Myocyte (in vitro differentiated cells): ENCODE data around the gene TSPAN15. TPM values are rescaled to one million over a fixed set of nuclear protein-coding genes. Genes with fewer than 3 reads are reported as not detected.

ENCODE experiments used
- DNase-seq: peaks from one replicate; pipeline ENCODE4 v3.0.0-alpha.2; 2012; ENCODE audit warnings: low read depth
- total RNA-seq: library from RNA; depleted of rRNA; stranded (reverse); fragments of >200 nt; gene quantifications from 2 replicates; pipeline ENCODE4 v1.2.3, GENCODE V29; 2014

Gene TSPAN15
- total RNA-seq, 1 donor from 2014 or later, result 5.5 TPM

DNA sequence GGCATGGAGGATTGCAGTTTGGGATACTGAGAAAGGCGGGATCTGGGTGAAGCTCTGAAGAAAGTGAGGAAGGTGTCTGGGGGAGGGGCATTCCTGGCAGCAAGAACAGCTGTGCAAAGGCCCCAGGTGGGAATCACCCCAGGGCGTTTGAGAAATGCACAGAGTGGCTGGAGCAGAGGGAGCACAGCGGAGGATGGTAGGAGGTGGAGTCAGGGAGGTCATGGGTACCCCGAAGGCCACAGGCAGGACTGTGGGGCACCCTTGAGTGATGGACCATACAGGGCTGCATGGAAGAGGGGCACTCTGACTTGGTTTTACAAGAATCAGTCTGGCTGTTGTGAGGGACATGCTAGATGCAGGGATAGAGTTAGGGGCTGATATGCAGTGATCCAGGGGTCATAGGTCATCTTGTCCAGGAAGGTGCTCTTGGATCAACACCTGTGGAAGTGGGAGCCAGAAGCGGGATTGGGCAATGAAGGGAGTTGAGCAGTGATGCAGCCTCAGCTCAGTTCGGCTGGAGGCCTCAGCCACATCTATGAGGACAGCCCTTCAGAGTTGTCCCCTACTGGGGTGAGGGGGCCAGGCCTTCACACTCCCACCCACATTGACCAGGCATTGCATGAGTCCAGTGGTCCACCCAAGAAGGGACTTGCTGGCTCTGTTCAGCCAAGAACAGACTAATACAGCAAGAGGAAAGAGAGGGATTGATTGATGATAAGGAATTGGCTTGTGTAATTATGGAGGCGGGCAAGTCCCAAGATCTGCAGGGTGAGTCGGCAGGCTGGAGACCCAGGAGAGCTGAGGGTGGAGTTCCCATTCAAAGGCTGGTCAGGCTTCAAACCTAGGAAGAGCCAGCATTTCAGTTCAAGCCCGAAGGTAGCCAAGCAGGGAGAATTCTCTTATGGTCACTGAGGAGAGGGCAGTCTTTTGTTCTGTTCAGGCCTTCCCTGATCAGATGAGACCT, 48.7 kb downstream of the TSPAN15 start:
- no peak for DNase-seq

DNA sequence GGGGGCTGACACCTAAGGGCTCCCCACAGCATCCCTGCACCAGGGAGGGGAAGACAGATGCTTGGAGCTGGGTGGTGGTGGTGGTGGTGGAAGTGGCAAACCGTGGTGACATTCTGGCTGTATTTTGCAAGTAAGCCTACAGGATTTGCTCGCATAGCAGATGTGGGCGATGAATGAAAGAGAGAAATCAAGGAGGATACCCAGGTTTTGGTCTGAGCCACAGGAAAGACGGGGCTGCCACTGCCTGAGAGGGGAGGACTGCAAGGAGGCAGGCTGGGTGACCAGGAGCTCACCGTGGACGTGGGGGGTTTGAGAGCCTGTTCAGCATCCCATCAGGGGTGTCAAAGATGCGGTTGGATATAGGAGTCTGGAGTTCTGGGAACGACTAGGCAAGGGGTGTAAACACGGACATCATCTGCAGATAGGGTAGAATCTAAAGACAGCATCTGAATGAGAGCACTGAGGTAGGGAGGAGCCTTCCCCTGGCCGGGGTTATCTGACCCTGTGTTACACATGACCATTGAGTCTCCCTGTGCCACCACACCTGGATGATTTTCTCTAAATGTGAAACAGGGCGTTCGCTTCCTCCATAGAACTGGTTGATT, 49.7 kb downstream of the TSPAN15 start:
- DNase-seq, result no peak

GRCh38 chr10:69501657-69502056, 50.4 kb downstream of the TSPAN15 start:
- DNase-seq, result no peak

- no peak for DNase-seq
Measured at GRCh38 chr10:69502589-69502988, 51.3 kb downstream of the TSPAN15 start.

DNA sequence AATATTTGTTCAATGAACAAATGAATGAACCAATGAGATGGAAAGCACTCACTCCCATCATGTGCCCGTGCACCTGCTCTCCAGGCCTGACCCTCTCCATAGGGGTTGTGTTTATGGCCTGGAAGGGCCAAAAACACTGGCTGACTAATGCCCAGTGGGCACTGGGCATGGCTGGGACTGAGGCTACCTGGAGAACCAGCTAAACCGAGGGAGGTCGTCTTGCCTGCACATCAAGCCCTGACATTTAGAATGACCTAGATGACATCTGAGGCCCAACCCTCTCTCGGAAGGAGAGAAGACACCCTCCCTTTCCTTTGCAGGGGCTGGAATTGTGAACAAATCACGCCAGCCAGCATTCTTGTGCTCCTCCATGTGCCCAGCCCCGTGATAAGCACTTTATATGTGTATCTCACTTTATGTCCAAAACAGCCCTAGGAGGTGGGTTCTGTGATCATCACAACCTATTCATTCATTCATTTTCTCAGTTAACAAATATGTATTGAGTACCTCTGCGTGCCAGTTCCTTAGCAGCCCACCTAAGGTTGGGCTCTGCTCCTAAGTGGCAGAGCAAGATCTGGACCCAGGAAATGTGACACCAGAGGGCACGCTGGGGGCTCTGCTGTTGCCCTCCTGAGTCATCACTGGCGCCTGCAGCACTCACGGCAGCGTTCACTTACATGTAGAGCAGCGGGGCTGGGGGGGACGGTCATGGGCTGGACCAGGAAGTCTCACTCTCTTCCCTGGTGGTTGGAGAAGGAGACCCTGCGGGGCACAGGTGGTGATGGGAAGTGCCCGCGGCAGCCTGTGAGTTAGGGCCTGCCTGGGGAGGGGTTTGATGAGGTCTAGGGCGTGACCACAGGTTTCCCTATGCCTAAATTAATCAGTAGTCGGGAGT, 52.0 kb downstream of the TSPAN15 start:
- DNase-seq, result no peak

DNA sequence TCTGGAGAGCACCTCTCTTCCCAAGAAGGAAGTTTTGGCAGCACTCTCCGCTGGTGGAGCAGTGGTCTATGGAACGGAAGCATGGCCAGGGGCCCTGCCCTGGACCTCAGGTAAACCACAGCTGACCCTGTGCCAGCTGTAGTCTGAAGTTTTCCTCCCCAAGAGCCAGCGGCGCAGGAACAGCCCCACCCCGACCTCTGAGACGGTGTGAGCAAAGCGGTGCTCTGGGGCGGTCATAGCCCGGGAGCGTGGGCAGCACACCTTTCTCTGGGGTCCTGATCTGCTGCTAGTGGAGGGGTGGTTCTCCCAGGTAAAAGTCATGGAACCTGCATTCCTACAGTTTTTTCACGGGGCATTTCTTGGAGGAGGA, 52.6 kb downstream of the TSPAN15 start:
- no peak for DNase-seq

DNA sequence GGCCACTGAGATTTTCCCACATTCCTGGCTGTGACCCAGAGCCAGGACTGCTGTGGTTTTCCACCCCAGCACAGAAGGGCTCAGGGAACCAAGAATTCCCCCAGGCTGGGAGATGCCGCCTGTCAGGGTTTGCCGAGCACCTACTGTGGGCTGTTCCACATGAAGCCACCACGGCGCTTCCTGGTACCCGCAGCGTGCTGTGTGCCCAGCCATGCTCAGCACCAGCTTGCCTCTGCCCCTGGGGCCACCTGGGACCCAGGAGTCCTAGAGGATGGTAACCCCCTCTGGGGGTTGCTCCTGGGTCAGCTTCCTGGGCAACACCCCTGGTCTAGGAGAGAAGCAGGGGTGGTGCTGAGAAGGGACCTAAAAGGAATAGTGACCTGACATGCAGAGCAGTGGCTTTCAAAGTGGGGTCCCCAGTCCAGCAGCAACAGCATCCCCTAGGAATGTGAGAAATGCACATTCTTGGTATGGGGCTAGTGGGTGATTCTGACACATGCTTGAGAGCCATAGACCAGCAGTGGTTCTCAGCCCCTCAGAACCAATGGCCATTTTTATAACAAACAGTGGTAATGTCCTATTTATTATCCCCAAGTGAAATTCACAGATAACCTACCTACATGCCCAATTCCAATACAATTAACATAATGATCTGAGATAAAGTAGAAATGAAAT, 53.4 kb downstream of the TSPAN15 start:
- no peak for DNase-seq

DNA sequence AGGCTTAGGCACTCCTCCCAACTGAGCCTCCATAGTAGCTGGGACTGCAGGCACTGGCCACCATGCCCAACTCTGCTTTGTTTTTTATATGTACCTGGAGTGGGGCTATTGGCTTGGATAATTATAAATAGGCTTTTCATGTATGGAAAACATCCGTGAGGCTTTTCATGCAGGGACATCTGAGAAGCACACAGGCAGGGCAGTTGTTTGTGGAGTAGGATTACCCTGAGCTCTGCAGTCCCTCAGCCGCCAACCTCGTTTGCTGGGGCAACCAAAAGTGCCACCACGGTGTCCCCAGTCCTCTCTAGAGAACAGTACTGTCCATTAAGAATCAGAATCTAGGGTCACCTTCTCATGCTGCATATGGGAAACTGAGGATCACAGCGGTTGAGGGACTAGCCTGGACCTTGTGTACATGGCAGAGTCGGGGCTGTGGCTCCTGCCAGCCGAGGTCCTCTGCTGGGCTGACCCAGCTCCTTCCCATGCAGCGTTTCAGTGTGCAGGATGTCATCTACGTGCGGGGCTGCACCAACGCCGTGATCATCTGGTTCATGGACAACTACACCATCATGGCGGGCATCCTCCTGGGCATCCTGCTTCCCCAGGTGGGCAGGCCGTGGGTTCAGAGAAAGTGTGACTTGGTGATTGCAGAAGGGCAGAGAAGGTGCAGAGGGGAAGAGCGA, 54.5 kb downstream of the TSPAN15 start:
- no peak for DNase-seq

DNA sequence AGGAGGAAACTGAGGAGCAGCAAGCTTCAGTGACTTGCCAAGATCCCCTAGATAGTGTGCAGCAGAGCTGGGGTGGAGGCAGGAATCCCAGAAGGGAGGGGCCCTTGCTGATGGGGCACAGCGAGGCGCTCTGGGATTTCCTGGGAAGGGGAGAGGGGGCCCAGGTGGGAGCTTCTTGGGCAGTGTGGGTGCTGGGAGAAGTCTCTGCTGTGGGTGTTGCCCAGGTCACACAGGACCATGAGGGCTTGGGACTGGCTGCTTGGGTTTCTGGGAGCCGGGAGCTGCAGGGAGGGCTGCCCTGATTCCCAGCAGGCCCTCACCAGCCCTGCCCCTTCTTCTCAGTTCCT, 55.2 kb downstream of the TSPAN15 start:
- no peak for DNase-seq

DNA sequence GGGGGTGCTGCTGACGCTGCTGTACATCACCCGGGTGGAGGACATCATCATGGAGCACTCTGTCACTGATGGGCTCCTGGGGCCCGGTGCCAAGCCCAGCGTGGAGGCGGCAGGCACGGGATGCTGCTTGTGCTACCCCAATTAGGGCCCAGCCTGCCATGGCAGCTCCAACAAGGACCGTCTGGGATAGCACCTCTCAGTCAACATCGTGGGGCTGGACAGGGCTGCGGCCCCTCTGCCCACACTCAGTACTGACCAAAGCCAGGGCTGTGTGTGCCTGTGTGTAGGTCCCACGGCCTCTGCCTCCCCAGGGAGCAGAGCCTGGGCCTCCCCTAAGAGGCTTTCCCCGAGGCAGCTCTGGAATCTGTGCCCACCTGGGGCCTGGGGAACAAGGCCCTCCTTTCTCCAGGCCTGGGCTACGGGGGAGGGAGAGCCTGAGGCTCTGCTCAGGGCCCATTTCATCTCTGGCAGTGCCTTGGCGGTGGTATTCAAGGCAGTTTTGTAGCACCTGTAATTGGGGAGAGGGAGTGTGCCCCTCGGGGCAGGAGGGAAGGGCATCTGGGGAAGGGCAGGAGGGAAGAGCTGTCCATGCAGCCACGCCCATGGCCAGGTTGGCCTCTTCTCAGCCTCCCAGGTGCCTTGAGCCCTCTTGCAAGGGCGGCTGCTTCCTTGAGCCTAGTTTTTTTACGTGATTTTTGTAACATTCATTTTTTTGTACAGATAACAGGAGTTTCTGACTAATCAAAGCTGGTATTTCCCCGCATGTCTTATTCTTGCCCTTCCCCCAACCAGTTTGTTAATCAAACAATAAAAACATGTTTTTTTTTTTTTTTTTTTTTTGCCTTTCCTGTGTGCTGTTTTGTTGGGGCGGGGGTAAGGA, 55.8 kb downstream of the TSPAN15 start:
- no peak for DNase-seq

DNA sequence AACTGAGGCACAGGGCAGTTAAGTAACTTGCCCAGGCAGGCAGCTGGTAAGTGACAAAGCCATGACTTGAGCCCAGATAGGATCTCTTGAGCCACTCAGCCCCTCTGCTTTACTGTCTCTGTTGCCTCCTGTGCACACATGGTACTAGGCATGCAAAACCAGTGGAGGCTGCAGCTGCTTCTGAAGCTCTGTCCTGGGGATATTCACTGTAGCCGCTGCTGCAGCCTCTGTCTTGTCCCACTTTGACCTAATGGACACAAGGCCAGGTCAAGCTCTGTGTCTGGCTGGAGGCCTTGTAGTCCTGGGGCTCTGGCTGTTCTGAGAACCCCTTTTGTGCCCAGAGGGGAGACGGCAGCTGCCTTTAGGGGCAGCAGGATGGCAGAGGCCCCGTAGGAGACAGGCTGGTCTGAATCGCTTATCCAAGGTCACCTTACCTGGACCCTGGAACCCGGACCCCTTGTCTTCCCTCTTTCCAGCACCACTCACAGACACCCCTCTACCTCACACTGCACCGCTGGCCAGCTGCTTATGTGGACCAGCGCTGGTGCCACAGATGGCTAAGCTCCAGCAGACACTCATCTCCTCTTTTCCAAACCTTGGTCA, 57.6 kb downstream of the TSPAN15 start:
- DNase-seq, result no peak

- no peak for DNase-seq
Measured at GRCh38 chr10:69512901-69513300, 61.6 kb downstream of the TSPAN15 start.

- no peak for DNase-seq
Measured at GRCh38 chr10:69513617-69514016, 62.4 kb downstream of the TSPAN15 start.

DNA sequence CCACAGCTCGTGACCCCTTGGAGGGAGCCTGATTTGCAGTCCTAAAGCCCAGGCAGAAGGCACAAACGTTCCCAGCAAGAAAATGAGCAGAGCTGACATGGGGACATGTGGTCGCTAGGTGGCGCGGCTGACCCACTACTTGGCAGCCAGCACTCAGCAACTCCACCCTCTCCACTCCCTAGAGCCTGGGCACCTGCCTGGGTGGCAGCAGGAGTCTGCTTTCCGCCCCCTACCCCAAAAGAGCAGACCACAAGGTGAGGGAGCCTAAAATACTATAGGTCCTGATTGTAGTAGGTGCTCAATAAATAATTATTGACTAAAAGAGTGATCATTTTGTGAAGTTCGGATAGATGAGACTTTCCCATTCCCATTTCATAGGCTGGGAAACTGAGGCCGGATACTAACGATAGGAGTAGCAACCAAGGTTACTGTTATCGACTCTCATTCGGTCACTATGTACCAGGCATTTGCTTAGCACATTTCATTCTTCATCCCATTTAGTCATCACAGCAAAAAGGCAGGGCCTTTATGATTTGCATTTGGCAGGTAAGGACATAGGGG, 64.5 kb downstream of the TSPAN15 start:
- peak; percentile 67 for DNase-seq

GRCh38 chr10:69516316-69516715, 65.1 kb downstream of the TSPAN15 start:
- no peak for DNase-seq

GRCh38 chr10:69516796-69517195, 65.5 kb downstream of the TSPAN15 start:
- DNase-seq, result no peak

GRCh38 chr10:69517271-69517848, 66.1 kb downstream of the TSPAN15 start:
- DNase-seq, result no peak

DNA sequence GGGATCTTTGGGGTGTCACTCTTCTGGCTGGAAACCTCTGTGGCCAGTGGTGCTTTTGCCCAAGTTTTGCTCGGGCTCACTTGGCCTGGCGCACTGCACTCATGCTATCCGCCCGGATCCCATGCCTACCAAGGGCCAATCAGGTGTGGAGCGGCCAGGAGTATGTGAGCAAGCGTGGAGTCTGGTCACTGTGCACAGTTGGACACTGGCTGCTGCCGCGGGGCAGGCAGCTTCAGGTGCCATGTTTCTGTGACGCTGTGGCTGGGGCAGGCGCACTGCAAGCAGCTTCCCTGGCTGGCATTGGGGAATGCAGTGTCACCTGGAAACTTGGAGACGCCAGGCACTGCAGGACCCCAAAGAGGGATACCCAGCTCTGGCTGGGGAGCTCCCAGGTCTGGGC, 76.7 kb downstream of the TSPAN15 start:
- no peak for DNase-seq

- DNase-seq, result no peak
Measured at GRCh38 chr10:69533658-69534057, 82.4 kb downstream of the TSPAN15 start.
